ENCODE data around the gene SIX4. TPM values are rescaled to one million over a fixed set of nuclear protein-coding genes. Genes with fewer than 3 reads are reported as not detected.
"Not testable (repeated sequence)": the region's sequence is repeated elsewhere in the genome, so short reads cannot be mapped to it uniquely, and the experiment has no call there.

SIX4 gene
- polyA plus RNA-seq (ENCODE audit: insufficient read length in 4 of 4), result 1 to 10 TPM; 5.3 to 8.7 (median 7.1) TPM

DNA sequence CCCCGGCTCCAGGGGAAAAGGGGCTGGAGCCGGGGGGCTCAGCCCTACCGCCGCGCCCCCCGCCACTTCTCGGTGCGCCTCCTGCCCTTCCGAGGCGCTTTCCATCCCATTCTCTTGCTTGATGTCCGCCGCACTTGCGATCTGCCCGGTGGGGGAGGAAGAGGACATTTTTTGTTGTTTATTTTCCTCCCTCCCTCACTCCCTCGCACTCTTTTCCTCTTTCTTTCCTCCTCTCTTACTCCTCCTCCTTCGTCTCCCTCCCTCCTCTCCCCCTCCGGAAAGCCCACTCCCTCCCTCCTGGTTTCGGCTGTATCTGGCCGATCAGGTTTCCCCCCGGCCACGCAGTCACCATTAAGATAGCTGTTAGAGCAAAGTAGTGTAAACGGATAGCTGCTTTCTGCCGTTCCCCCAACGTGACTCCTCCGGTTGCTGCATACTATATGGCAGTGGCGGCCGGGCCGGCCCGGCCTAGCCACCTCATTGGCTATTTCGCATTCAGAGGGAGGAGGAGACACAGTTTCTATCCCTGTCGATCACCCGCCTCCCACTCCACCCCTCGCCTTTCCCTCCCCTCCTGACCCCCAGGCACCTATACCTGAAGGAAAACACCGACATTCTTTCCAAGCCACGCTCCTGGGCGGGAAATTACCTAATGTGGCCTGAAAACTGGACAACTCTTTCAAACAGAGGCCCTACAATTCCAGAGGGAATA is at the start of gene SIX4:
SIX4 (minus strand) TSS at position 445 of the 712 bp plus-strand sequence; CDS start at position 168, 277 bp downstream.
- DNase-seq (ENCODE audit: low read depth in 4 of 4, low spot score in 2 of 4), result peak in 3 of 4 donors; percentile 59 to 79 (median 72)

GRCh38 chr14:60773558-60773957 is 49.4 kb upstream of the SIX4 start:
- DNase-seq (ENCODE audit: low read depth in 4 of 4, low spot score in 2 of 4), result no peak

DNA sequence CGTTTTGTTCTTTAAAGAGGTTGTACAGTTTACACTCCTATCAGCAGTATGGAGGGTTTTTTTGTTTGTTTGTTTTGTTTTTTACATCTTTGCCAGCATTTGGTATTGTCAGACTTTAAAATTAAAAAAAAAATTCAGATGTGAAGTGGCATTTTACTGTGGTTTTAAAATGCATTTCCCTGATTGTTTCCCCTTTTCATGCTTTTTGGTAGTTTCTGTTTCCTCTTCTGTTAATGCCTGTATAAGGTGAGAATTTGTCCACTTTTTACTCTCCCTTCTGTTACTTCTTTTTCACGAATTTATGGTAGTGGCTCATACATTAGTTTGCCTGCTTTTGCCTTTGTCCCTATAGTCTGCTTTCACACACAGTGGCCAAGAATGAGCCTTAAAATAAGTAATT is 47.0 kb upstream of the SIX4 start:
- no peak for DNase-seq (ENCODE audit: low read depth in 4 of 4, low spot score in 2 of 4)

DNA sequence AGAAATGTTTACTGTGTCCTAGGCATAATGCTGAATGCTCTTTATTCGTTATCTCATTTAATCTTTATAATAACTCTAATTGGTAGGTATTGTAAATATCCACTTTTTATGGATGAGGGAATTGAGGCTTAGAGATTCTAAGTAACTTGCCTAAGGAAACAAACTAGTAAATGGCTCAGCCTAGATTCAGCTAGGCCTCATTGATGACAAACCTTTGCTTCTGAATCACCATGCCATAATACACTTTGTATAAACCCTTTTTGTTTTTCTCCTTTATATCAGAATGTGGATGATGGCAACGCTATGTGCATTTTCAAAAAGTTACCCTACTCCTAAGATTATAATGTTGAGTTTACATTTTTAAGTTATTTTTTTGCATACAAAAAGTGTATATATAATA is 44.5 kb upstream of the SIX4 start:
- DNase-seq (ENCODE audit: low read depth in 4 of 4, low spot score in 2 of 4), result no peak

DNA sequence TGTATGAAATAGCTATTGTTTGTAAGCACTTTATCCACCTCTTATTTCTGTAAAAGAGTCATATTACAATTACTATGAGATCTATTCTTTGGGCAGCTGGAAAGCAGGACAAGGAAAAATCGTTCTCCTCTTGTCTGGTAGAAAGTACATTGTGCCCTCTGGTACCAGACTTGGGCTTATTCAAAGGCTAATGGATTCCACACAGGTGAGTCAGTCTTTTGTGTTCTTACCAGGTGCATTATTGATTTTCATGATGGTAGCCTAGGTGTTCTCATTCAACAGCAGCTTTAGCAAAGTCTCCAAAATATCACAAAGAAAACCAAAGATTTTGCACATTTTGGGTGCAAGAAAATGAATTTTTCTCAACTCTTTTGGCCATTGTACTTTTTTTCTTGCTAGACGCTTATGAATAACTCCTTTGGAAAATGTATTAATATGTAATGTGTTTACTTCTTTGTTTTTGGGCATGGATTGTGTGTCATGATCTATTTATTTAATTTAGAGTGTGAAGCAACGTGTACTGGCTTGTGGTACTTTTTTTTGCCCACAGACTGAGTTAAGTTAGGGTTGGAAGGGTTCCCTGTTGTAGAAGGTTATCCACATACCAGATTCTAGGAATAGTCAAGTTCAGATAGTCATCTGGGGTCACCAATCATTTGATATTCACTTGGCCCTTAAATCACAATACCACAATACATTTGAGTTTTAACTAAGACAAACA is 36.7 kb upstream of the SIX4 start:
- no peak for DNase-seq (ENCODE audit: low read depth in 4 of 4, low spot score in 2 of 4)

GRCh38 chr14:60760209-60760608 is 36.1 kb upstream of the SIX4 start:
- DNase-seq (ENCODE audit: low read depth in 4 of 4, low spot score in 2 of 4), result no peak

DNA sequence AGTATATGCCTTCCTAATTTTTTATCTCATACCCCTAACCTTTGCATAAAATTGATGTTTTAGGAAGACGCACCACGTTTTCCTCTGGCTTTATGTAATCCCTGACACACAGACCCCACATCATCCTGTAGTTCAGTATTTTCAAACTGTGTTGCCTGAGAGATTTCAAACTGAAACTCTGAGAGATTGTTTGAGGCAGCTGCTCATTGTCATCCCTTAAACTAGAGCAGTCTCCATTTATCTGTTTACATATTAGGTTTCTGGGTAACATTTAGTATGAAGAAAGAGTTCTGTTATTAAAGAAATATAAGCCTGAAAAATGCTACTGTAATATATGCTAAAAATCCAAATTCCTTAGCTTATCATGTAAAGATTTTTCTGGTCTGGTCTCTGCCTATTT is 34.7 kb upstream of the SIX4 start:
- no peak for DNase-seq (ENCODE audit: low read depth in 4 of 4, low spot score in 2 of 4)

GRCh38 chr14:60757567-60758002 is 33.4 kb upstream of the SIX4 start:
- DNase-seq (ENCODE audit: low read depth in 4 of 4, low spot score in 2 of 4), result no peak

DNA sequence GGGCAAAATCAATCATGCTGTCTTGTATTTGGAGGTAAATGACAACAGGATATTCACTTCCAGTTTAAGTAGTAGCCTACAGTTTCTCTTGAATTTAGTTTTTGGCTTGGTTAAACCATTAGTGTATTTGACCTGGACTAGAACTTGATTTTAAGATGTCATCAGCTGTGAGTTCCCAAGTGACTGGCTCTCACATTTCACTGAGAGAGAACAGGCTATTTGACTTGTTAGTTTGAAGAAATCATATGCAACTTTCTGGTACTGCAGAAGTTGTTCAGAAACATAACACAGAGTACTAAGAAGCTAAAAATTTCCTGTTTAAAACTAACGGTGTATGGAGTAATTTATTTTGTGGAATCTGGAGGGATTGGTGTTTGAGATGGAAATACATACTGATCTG is 32.7 kb upstream of the SIX4 start:
- DNase-seq (ENCODE audit: low read depth in 4 of 4, low spot score in 2 of 4), result no peak

DNA sequence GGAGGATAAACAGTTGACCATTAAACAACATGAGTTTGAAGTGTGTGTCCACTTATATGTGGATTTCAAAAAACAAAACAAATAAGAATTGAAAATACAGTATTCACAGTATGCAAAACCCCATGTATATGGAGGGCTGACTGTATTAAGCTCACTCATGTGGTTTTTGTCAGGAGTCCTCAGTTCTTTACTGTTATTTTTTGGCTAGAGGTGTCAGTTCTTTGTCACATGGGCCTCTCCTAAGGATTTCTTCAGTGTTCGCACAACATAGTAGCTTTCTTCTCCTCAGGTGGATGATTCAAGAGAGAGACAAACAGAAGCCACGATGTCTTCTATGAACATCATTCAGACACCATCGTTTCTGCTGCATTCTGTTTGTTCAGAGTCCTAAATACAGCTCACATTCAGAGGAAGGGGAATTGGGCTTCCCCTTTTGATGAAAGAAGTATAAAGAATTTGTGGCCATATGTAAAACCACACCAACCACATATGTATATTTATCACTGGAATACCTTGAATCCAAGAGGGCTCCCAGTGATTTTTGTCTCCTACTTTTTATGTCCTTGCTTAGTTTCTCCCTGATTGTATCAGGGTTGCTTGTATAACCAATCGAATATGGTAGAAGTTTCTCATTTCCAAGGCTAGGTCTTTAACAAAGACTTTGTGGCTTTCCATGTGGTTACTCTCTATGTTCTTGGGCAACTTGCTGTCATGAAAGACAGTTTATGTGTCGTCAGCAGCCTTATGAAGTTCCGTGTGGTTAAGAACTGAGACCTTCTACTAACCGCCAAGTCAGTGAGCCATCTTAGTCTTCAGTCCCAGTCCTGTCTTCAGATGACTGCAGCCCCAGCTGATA is 29.3 kb upstream of the SIX4 start:
- DNase-seq (ENCODE audit: low read depth in 4 of 4, low spot score in 2 of 4), result no peak

DNA sequence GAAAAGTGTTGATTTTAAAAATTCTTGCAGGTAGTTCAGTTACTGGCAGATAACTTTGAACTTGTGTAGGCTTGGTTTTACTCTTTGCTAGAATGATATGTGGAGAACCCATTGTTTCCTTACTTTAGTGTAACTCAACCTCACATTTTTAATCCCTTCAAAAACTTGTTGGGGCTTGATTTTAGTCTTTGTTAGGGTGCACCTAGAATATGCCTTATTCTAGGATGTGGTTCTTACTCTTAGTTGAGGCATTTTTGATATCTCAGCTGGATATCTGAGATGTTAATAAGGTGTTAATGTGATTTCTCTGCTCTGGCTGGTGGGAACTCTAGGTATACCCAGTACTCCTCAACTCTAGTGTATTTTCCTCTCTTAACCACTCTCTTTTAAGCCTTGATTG is 20.4 kb upstream of the SIX4 start:
- DNase-seq (ENCODE audit: low read depth in 4 of 4, low spot score in 2 of 4), result no peak

GRCh38 chr14:60738843-60739508 is 14.8 kb upstream of the SIX4 start:
- no peak for DNase-seq (ENCODE audit: low read depth in 4 of 4, low spot score in 2 of 4)

- DNase-seq (ENCODE audit: low read depth in 4 of 4, low spot score in 2 of 4), result no peak
Measured at GRCh38 chr14:60736494-60736893, 12.3 kb upstream of the SIX4 start.

GRCh38 chr14:60735416-60735815 is 11.3 kb upstream of the SIX4 start:
- DNase-seq (ENCODE audit: low read depth in 4 of 4, low spot score in 2 of 4), result no peak

GRCh38 chr14:60734465-60735242 is 10.5 kb upstream of the SIX4 start, which contains the start of gene MNAT1:
Gene MNAT1, plus strand, starts transcription at chr14:60734761. Its CDS starts 102 bp downstream, at chr14:60734863.
- peak in 3 of 4 donors; percentile 69 to 75 (median 71) for DNase-seq (ENCODE audit: low read depth in 4 of 4, low spot score in 2 of 4)

DNA sequence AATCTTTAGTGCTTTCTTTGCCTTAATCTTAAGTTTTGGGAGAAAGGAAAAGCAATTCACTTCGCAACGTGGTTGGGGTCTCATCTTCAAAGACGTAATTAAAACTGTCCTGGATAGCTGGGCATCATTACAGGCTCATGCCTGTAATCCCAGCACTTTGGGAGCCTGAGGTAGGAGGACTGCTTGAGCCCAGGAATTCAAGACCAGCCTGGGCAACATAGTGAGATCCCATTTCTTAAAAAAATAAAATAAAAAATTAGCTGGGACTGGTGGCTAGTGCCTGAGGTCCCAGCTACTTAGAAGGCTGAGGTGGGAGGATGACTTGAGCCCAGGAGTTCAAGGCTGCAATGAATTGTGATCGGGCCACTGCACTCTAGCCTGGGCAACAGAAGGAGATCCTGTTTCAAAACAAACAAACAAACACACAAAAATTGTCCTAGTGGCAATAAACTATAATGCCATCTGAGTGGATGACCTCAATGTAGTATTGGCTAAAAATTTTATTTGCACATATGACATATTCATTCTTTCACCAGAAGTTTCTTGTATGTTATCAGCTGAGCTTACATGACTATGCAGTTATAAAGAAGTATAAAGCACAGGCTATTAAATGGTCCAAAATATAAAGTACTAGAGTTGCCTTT is 8.8 kb upstream of the SIX4 start:
- no peak for DNase-seq (ENCODE audit: low read depth in 4 of 4, low spot score in 2 of 4)

GRCh38 chr14:60731291-60731690 is 7.1 kb upstream of the SIX4 start:
- DNase-seq (ENCODE audit: low read depth in 4 of 4, low spot score in 2 of 4), result not testable (repeated sequence)

DNA sequence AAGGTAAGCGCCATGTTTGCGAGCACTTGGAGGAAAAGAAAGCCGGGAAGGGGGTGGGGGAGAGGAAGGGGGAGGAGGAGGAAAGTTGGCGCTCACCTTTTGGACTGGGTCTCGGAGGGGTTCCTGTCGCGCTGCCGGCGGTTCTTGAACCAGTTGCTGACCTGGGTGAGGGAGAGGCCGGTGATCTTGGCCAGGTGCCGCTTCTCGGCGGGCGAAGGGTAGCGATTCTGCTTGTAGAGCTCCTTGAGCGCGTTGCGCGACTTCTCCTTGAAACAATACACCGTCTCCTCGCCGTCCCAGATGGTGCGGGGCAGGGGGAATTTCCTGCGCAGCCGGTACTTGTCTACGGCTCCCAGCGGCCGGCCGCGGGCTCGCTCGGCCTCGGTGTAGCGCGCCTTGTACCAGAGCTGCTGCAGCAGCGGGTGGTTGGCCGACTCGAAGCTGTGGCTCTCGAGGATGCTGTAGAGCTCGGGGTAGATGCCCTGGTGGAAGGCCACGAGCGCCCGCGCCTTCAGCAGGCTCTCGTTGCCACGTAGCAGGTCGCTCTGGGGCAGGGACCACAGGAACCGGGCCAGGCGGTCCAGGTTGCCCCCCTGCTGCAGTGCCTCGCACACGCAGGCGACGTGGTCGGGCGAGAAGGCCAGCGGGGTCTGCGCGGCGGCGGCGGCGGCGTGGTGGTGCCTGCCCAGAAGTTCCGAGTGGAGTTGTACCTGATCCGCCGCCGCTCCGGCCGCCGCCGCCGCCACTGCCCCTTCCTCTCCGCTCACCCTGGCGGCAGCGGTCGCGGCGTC is 840 bp downstream of the SIX4 start:
- DNase-seq (ENCODE audit: low read depth in 4 of 4, low spot score in 2 of 4), result peak in 2 of 4 donors; percentile 39 to 43

Measured in left renal cortex interstitium (tissue), 4 donors.